H1 (cell line): ENCODE data around the gene PSMB3.

ENCODE experiments used
- CTCF ChIP-seq, 3 experiments: IDR thresholded peaks; 1 replicate in 2 of 3; 2 replicates in 1 of 3; pipeline versions ENCODE4 v1.5.1 to v1.6.1; 2011; ENCODE audit warnings: low read length in 3 of 3, mild to moderate bottlenecking in 3 of 3, inconsistent platforms in 2 of 3, low read depth in 1 of 3, moderate library complexity in 1 of 3; ENCODE audit not compliant: insufficient read depth in 1 of 3; ENCODE audit errors: control extremely low read depth in 1 of 3
- RAD21 ChIP-seq, 2 experiments: IDR thresholded peaks in 1 of 2; conservative IDR thresholded peaks in 1 of 2; 2 replicates each; pipeline ENCODE4 v1.6.1; 2011; ENCODE audit warnings: low read depth in 2 of 2, low read length in 2 of 2, improper control_type of control experiment in 1 of 2, inconsistent platforms in 1 of 2, mild to moderate bottlenecking in 1 of 2, moderate library complexity in 1 of 2

GRCh38 chr17:38702916-38703741, 49.4 kb upstream of the PSMB3 start:
- TF ChIP-seq CTCF (IDR thresholded peaks at IDR 0.05; ENCODE audit: control extremely low read depth in 1 of 3, insufficient read depth in 1 of 3, low read depth in 1 of 3, low read length in 3 of 3) (no peak), RAD21 (IDR thresholded peaks at IDR 0.05 in 1 of 2, conservative IDR thresholded peaks at IDR 0.05 in 1 of 2; ENCODE audit: low read depth in 2 of 2, low read length in 2 of 2) (no peak)
